WTC11 (cell line): ENCODE data around the gene MOB3A.

ENCODE experiments used
- ATF1 ChIP-seq: sonication (generic); formaldehyde crosslinking; IDR thresholded peaks from 2 replicates; pipeline ENCODE4 v1.8.1; 2023; ENCODE audit warnings: mild to moderate bottlenecking, moderate library complexity, missing genetic modification reagents
- GABPB1 ChIP-seq: sonication (generic); formaldehyde crosslinking; IDR thresholded peaks from 2 replicates; pipeline ENCODE4 v1.8.1; 2023; ENCODE audit warnings: mild to moderate bottlenecking, missing genetic modification reagents
- JAZF1 ChIP-seq: fragments of 250-450 bp; sonication (Bioruptor Pico); IDR thresholded peaks from 2 replicates; pipeline ENCODE4 v1.9.0; 2021; ENCODE audit warnings: moderate library complexity, mild to moderate bottlenecking, inconsistent platforms
- NR3C1 ChIP-seq: sonication (generic); formaldehyde crosslinking; conservative IDR thresholded peaks from 2 replicates; pipeline ENCODE4 v1.8.1; 2023; ENCODE audit warnings: low read depth, mild to moderate bottlenecking, missing genetic modification reagents
- SMAD4 ChIP-seq: sonication (generic); formaldehyde crosslinking; IDR thresholded peaks from 2 replicates; pipeline ENCODE4 v1.8.0; 2022; ENCODE audit warnings: mild to moderate bottlenecking, missing genetic modification reagents
- TF ChIP-seq, protein P1 (sequence below): sonication (generic); formaldehyde crosslinking; IDR thresholded peaks from 2 replicates; pipeline ENCODE4 v1.8.0; 2023; ENCODE audit warnings: missing genetic modification reagents
- TF ChIP-seq, protein P2 (sequence below): fragments of 200-600 bp; IDR thresholded peaks from 2 replicates; pipeline ENCODE4 v1.8.0; 2022; ENCODE audit warnings: antibody characterized with exemption
- TF ChIP-seq, protein P3 (sequence below): sonication (generic); formaldehyde crosslinking; IDR thresholded peaks from 2 replicates; pipeline ENCODE4 v1.8.0; 2023; ENCODE audit warnings: mild to moderate bottlenecking, missing genetic modification reagents
- TF ChIP-seq, protein P4 (sequence below): sonication (generic); formaldehyde crosslinking; IDR thresholded peaks from 2 replicates; pipeline ENCODE4 v1.8.1; 2022; ENCODE audit warnings: mild to moderate bottlenecking, missing genetic modification reagents, moderate library complexity, borderline replicate concordance
- TF ChIP-seq, protein P5 (sequence below): sonication (generic); formaldehyde crosslinking; IDR thresholded peaks from 2 replicates; pipeline ENCODE4 v1.8.0; 2022; ENCODE audit warnings: mild to moderate bottlenecking, missing genetic modification reagents
- TF ChIP-seq, protein P6 (sequence below): sonication (generic); formaldehyde crosslinking; IDR thresholded peaks from 2 replicates; pipeline ENCODE4 v1.8.0; 2022; ENCODE audit warnings: mild to moderate bottlenecking, missing genetic modification reagents

DNA sequence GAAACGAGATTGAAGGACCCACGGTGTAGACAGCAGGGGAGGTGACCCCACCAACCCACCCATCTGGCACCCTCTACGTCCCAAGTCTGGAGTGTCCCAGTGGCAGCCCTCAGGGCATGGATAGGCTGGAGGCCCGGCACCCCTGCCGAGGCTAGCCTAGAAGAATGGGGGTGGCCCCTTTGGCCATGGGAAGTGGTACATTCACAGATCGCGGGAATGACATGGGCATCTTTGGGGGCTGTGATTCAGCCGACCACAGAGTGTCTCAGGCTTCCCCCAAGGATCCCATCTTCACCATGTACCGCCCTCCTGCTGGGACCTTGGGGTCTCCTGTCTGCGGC lies 33.8 kb downstream of the MOB3A start:
- TF ChIP-seq, protein P1, sequence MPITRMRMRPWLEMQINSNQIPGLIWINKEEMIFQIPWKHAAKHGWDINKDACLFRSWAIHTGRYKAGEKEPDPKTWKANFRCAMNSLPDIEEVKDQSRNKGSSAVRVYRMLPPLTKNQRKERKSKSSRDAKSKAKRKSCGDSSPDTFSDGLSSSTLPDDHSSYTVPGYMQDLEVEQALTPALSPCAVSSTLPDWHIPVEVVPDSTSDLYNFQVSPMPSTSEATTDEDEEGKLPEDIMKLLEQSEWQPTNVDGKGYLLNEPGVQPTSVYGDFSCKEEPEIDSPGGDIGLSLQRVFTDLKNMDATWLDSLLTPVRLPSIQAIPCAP (CRISPR knock-in tag), result no peak
- TF ChIP-seq, protein P2, sequence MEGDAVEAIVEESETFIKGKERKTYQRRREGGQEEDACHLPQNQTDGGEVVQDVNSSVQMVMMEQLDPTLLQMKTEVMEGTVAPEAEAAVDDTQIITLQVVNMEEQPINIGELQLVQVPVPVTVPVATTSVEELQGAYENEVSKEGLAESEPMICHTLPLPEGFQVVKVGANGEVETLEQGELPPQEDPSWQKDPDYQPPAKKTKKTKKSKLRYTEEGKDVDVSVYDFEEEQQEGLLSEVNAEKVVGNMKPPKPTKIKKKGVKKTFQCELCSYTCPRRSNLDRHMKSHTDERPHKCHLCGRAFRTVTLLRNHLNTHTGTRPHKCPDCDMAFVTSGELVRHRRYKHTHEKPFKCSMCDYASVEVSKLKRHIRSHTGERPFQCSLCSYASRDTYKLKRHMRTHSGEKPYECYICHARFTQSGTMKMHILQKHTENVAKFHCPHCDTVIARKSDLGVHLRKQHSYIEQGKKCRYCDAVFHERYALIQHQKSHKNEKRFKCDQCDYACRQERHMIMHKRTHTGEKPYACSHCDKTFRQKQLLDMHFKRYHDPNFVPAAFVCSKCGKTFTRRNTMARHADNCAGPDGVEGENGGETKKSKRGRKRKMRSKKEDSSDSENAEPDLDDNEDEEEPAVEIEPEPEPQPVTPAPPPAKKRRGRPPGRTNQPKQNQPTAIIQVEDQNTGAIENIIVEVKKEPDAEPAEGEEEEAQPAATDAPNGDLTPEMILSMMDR, result no peak
- TF ChIP-seq, protein P3, sequence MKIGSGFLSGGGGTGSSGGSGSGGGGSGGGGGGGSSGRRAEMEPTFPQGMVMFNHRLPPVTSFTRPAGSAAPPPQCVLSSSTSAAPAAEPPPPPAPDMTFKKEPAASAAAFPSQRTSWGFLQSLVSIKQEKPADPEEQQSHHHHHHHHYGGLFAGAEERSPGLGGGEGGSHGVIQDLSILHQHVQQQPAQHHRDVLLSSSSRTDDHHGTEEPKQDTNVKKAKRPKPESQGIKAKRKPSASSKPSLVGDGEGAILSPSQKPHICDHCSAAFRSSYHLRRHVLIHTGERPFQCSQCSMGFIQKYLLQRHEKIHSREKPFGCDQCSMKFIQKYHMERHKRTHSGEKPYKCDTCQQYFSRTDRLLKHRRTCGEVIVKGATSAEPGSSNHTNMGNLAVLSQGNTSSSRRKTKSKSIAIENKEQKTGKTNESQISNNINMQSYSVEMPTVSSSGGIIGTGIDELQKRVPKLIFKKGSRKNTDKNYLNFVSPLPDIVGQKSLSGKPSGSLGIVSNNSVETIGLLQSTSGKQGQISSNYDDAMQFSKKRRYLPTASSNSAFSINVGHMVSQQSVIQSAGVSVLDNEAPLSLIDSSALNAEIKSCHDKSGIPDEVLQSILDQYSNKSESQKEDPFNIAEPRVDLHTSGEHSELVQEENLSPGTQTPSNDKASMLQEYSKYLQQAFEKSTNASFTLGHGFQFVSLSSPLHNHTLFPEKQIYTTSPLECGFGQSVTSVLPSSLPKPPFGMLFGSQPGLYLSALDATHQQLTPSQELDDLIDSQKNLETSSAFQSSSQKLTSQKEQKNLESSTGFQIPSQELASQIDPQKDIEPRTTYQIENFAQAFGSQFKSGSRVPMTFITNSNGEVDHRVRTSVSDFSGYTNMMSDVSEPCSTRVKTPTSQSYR (CRISPR knock-in tag), result no peak
- no peak for TF ChIP-seq GABPB1 (CRISPR knock-in tag)
- TF ChIP-seq, protein P4, sequence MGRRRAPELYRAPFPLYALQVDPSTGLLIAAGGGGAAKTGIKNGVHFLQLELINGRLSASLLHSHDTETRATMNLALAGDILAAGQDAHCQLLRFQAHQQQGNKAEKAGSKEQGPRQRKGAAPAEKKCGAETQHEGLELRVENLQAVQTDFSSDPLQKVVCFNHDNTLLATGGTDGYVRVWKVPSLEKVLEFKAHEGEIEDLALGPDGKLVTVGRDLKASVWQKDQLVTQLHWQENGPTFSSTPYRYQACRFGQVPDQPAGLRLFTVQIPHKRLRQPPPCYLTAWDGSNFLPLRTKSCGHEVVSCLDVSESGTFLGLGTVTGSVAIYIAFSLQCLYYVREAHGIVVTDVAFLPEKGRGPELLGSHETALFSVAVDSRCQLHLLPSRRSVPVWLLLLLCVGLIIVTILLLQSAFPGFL (CRISPR knock-in tag), result no peak
- TF ChIP-seq JAZF1, result no peak
- no peak for TF ChIP-seq SMAD4 (CRISPR knock-in tag)
- TF ChIP-seq, protein P5, sequence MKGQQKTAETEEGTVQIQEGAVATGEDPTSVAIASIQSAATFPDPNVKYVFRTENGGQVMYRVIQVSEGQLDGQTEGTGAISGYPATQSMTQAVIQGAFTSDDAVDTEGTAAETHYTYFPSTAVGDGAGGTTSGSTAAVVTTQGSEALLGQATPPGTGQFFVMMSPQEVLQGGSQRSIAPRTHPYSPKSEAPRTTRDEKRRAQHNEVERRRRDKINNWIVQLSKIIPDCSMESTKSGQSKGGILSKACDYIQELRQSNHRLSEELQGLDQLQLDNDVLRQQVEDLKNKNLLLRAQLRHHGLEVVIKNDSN (CRISPR knock-in tag), result no peak
- TF ChIP-seq, protein P6, sequence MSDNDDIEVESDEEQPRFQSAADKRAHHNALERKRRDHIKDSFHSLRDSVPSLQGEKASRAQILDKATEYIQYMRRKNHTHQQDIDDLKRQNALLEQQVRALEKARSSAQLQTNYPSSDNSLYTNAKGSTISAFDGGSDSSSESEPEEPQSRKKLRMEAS (CRISPR knock-in tag), result no peak
- no peak for TF ChIP-seq NR3C1 (CRISPR knock-in tag)
- TF ChIP-seq ATF1 (CRISPR knock-in tag), result no peak
